HCT116 (cell line): Measurements from ENCODE around the gene PTPN1.

Source experiments
- POLR2A ChIP-seq: IDR thresholded peaks from 2 replicates; pipeline ENCODE4 v1.7.0; 2011; ENCODE audit warnings: borderline replicate concordance; ENCODE audit not compliant: insufficient read depth, insufficient read length; ENCODE audit errors: extremely low read depth
- POLR2AphosphoS5 ChIP-seq: IDR thresholded peaks from 2 replicates; pipeline ENCODE4 v1.6.1; 2011; ENCODE audit warnings: mild to moderate bottlenecking, low read depth, low read length, moderate library complexity
- TF ChIP-seq, protein P1 (sequence below), 3 experiments: fragments of 200-600 bp in 1 of 3; sonication (generic) in 1 of 3; IDR thresholded peaks in 2 of 3; conservative IDR thresholded peaks in 1 of 3; 2 replicates each; pipeline ENCODE4 v1.5.1; 2012 to 2017; ENCODE audit warnings: low read depth in 2 of 3, low read length in 2 of 3, antibody characterized with exemption in 1 of 3, borderline replicate concordance in 1 of 3, control low read depth in 1 of 3, mild to moderate bottlenecking in 1 of 3, mixed read lengths in 1 of 3, mixed run types in 1 of 3, moderate library complexity in 1 of 3; ENCODE audit not compliant: insufficient read depth in 1 of 3

DNA sequence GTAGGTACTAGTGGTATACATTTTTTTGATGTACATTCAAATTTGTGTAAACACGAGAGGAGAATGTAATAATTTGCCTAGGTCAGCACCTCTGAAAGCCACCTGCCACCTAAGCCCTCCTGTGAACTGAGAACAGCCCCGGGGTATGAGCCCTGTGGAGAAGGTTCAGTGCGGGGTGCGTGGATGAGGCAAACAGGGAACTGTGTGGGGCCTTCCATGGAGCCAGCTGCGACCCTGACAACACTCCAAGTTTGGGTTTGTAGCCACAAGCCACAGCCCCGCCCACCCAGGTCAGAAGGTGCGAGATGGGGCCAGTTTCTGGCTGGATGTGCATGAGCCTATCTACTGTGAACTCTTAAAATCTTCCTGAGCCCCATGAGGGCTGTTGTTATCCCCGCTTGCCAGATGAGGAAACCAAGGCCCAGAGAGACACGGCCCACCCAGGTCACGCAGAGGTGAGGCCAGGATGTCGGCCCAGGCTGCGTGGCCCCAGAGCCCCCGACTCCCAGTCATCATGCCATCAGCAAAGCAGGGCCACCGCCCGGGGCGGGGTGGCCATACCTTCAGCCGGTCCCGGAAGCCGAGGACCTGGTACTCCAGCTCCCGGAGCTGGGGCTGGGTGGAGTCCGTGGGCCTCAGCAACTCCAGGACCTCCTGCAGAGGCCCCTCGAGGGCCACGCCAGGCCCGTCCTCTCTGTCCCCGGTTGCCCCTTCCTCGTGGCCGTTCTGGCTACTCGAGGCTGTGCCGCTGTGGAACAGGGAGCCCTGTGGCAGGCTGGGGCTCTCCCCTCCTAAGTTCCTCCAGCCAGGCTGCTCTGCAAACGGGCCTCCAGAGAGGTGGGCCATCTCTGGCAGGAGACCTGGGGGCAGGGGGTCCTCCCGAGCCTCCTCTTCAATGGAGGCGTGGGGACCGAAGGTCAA, 91.6 kb downstream of the PTPN1 start:
- TF ChIP-seq POLR2A (no peak), POLR2AphosphoS5 (no peak)
- TF ChIP-seq, protein P1, sequence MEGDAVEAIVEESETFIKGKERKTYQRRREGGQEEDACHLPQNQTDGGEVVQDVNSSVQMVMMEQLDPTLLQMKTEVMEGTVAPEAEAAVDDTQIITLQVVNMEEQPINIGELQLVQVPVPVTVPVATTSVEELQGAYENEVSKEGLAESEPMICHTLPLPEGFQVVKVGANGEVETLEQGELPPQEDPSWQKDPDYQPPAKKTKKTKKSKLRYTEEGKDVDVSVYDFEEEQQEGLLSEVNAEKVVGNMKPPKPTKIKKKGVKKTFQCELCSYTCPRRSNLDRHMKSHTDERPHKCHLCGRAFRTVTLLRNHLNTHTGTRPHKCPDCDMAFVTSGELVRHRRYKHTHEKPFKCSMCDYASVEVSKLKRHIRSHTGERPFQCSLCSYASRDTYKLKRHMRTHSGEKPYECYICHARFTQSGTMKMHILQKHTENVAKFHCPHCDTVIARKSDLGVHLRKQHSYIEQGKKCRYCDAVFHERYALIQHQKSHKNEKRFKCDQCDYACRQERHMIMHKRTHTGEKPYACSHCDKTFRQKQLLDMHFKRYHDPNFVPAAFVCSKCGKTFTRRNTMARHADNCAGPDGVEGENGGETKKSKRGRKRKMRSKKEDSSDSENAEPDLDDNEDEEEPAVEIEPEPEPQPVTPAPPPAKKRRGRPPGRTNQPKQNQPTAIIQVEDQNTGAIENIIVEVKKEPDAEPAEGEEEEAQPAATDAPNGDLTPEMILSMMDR (IDR thresholded peaks at IDR 0.05 in 2 of 3, conservative IDR thresholded peaks at IDR 0.05 in 1 of 3; ENCODE audit: borderline replicate concordance in 1 of 3, insufficient read depth in 1 of 3, low read depth in 2 of 3, low read length in 2 of 3), result no peak
